ENCODE results near the gene SSB.
"Not testable (repeated sequence)": the region's sequence is repeated elsewhere in the genome, so short reads cannot be mapped to it uniquely, and the experiment has no call there.

The SSB gene

GRCh38 chr2:169839954-169840746 lies 41.5 kb downstream of the SSB start:
- DNase-seq = no peak

- no peak for DNase-seq
These were observed 42.1 kb downstream of the SSB start for GRCh38 chr2:169840747-169841142.

- DNase-seq = not testable (repeated sequence)
These were observed 43.0 kb downstream of the SSB start for GRCh38 chr2:169841625-169842024.

- no peak for DNase-seq
These were observed 46.3 kb downstream of the SSB start for GRCh38 chr2:169845016-169845415.

- DNase-seq = not testable (repeated sequence)
These were observed 50.5 kb downstream of the SSB start for GRCh38 chr2:169848959-169849693.

- DNase-seq = no peak
These were observed 51.0 kb downstream of the SSB start for GRCh38 chr2:169849710-169850109.

GRCh38 chr2:169853041-169853668 lies 54.5 kb downstream of the SSB start:
- DNase-seq = no peak

- not testable (repeated sequence) for DNase-seq
These were observed 56.9 kb downstream of the SSB start for GRCh38 chr2:169855281-169856258.

GRCh38 chr2:169859423-169859822 lies 60.8 kb downstream of the SSB start:
- no peak for DNase-seq

- DNase-seq = no peak
These were observed 61.5 kb downstream of the SSB start for GRCh38 chr2:169860149-169860548.

Data from NCI-H146 (cell line).